Fibroblast of skin of right quadriceps (primary cell): ENCODE data around the gene CPSF3.

ENCODE experiments used
- DNase-seq: peaks from one replicate; pipeline ENCODE4 v3.0.0-alpha.2; 2013

The CPSF3 gene

GRCh38 chr2:9423100-9423921, at the start of gene CPSF3, which contains the start of gene ITGB1BP1:
Gene CPSF3 (plus strand): TSS chr2:9423654. CDS start chr2:9423774, 120 bp downstream.
Gene ITGB1BP1 (minus strand): TSS chr2:9423528. CDS start chr2:9418697, 4,831 bp downstream.
- peak; percentile 98 for DNase-seq

- no peak for DNase-seq
Observed at GRCh38 chr2:9374071-9374730, 49.3 kb upstream of the CPSF3 start.

DNA sequence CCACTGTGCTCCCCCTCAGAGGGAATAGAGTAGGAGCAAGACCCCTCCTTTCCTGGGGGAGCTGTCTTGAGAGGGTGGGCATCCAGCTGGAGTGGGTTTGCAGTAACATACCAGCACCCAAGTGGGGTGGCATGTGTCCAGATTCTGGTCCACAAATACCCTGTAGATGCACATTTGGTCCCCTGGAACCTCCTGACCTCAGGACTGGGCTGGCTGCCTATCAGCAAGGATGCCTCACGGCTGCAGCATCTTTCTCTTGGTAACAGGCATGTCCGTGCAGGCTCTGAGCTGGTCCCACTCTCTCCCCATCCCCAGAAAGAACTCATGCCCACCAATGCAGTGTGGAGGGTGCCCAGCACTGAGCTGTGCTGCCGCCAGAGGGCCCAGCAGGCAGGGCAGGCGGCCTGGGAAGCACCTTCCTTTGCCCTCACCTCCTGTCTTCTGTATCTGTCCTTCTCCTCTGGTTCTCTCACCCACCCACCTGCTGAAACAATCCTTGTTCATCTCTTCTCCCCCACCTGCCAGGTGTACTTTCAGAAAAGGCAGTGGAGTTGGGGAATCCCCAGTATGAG, 47.5 kb upstream of the CPSF3 start:
- no peak for DNase-seq

- DNase-seq = no peak
Observed at GRCh38 chr2:9377461-9378097, 45.9 kb upstream of the CPSF3 start.

DNA sequence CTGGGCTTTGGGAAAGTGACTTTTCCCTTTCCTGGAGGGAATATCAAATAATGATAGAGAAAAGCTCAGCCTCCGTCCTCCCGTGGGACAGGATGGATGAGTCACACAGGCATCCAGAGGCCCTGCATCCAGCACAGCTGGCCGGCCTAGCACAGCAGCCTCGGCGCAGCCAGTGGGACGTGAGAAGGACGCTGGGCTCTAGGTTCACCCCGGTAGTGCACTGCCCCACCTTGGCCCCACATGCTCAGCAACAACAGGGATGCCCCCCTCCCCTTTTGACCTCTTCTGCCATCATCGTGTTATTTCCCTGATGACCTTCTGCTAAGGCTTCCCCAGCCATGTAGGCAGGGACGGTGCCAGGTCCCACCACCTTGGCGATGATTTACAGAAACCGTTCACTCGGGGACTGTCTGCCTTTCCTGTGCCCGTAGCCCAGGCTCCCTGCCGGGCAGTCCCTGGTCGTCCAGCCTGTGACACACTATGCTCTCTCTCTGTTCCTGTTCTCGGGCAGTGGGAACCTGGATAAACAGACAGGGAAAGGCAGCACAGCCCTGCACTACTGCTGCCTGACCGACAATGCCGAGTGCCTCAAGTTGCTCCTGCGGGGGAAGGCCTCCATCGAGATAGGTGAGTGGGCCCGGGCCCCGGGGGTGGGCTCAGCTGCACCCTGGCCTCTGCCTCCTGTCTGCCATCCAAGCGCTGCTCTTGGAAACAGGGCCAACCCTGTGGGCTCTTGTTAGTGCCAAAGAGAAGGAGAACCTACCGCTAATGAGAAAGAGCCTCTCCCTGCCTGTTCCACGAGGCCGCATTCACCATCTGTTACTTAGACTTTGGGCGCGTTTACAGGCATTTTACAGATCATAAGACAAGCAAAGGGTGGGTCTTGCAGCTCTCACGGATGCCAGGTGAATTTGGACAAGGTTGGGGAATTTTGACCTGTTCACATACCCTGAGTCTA, 44.7 kb upstream of the CPSF3 start:
- peak; percentile 72 for DNase-seq

DNA sequence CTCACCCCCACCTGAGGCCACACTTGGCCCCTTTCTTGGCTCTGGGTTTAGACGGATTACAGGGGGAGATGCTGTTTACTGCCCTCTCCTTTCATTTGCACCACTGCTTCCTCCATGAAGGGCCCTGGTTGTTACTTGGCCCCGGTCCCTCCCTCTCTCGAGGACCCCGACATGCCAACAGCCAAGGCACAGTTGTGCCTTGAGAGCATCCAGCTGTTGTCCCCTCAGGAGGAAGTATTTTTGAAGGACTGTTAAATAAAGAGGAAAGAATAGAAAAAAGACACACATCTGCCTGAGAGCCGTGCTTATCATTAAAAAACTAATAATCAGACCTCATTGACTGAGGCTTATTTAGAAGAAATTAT, 44.1 kb upstream of the CPSF3 start:
- no peak for DNase-seq

DNA sequence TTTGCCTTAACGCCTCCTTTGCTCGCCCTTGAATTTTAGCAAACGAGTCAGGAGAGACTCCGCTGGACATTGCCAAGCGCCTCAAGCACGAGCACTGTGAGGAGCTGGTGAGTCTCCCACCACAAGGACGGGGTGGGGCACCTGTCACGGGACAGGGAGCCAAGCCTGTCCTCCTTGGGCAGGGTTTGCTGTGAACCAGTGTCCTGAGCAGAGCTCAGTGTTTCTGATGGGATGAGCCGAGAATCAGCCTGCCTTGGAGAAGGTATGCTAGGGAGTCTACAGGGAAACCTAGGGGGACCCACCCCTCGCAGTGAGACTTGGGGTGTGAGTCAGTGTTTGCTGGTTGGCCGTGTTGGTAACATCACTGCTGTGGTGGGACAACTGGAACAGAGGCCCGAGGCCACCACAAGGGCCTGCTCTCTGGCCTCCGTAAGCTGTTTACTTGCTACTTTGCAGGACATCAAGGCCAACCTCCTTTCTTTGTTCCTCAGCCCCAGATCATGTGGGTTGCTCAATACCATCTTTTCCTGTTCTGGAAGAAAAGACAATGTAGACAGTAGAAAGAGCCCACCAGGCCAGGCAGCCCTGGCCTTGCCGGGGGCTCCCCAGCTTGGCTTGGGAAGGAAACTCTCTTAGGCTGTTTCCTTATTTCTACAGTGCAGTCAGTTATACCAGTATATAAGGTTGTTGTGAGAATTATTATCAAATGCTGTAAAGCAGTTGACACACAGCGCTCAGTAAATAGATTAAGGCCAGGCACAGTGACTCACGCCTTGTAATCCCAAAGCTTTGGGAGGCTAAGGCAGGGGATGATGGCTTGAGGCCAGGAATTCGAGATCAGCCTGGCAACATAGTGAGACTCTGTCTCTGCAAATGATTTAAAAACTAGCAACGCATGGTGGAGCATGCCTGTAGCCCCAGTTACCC, 42.5 kb upstream of the CPSF3 start:
- DNase-seq = peak; percentile 94

- DNase-seq = no peak
Observed at GRCh38 chr2:9382604-9383235, 40.7 kb upstream of the CPSF3 start.

- DNase-seq = no peak
Observed at GRCh38 chr2:9384521-9384920, 38.9 kb upstream of the CPSF3 start.

GRCh38 chr2:9385841-9386240, 37.6 kb upstream of the CPSF3 start:
- DNase-seq = no peak

DNA sequence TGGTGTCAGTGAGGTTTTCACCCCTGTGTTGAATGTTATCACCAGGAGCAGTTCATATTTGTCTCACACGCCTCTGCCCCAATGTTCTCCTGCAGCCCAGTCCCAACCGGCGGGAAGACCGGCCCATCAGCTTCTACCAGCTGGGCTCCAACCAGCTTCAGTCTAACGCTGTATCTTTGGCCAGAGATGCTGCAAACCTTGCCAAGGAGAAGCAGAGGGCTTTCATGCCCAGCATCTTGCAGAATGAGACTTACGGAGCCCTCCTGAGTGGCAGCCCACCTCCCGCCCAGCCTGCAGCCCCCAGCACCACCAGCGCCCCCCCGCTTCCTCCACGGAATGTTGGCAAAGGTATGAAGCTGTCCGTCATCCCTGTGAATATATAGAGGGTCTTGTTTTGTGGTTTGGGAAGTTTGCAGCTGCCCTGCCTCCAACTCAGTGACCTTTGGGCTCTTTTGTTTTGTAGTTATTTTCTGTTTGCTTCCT, 35.2 kb upstream of the CPSF3 start:
- no peak for DNase-seq

GRCh38 chr2:9388950-9389911, 34.2 kb upstream of the CPSF3 start:
- no peak for DNase-seq

GRCh38 chr2:9390151-9390850, 33.2 kb upstream of the CPSF3 start:
- no peak for DNase-seq

- DNase-seq = no peak
Observed at GRCh38 chr2:9390991-9391390, 32.5 kb upstream of the CPSF3 start.

GRCh38 chr2:9391961-9392720, 31.3 kb upstream of the CPSF3 start:
- no peak for DNase-seq

- DNase-seq = peak; percentile 52
Observed at GRCh38 chr2:9392898-9393765, 30.3 kb upstream of the CPSF3 start.

DNA sequence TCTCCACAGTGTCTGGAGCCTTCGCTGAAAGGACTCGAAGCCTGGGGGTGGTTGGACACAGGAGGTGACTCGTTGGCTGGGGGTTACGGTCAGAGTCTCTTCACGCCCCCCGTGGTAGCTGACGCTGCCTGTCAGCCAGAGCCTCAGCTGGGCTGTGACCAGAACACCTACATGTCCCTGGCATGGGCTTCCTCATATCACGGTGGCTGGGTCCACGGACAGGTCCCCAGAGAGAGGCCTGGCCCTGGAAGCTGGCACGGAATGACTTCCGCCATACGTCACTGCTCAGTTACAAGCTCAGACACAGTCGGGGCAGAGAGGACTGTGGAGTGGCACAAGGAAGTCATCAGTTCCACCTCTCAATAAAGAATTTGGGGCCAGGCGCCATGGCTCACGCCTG, 28.6 kb upstream of the CPSF3 start:
- no peak for DNase-seq
